ENCODE data around the gene GJB5.
"Not testable (repeated sequence)": the region's sequence is repeated elsewhere in the genome, so short reads cannot be mapped to it uniquely, and the experiment has no call there.

The GJB5 gene

DNA sequence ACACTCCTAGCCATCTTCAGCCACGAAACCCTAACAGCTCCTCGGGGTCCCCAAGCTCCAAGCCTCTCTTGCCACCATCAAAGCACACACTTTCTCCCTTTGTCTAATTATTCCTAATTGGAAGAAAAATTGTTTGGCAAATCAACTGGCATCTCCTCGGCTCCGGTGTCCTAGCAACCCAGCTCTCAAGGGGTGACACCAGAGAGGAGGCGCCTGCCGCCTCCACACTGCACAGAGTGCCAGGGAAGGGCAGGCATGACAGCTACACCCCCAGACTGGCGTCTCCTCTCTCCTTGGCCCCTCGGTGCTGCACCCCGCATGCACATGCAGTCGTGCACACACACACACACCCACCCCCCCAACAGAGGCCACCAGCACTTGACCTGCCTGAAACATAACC, 18.2 kb upstream of the GJB5 start:
- no peaks in the 10 kb centered on the region for H3K36me3 Mint-ChIP-seq (ENCODE audit: low read depth)
- H3K4me3 Mint-ChIP-seq = no peak overlapping the region
- H3K4me1 Mint-ChIP-seq (ENCODE audit: low read depth) = no peaks in the 10 kb centered on the region
- H3K9me3 Mint-ChIP-seq = no peaks in the 10 kb centered on the region
- H3K27ac Mint-ChIP-seq = no peak overlapping the region
- peaks cover 8% of the 10 kb centered on the region for H3K27me3 Mint-ChIP-seq (ENCODE audit: low read depth)

GRCh38 chr1:34737236-34737635, 17.6 kb upstream of the GJB5 start:
- not testable (repeated sequence) for H3K9me3 Mint-ChIP-seq; H3K27me3 Mint-ChIP-seq (ENCODE audit: low read depth); H3K4me3 Mint-ChIP-seq; H3K27ac Mint-ChIP-seq; H3K4me1 Mint-ChIP-seq (ENCODE audit: low read depth); H3K36me3 Mint-ChIP-seq (ENCODE audit: low read depth)

- no peaks in the 10 kb centered on the region for H3K36me3 Mint-ChIP-seq (ENCODE audit: low read depth)
- H3K27ac Mint-ChIP-seq = no peak overlapping the region
- no peaks in the 10 kb centered on the region for H3K4me1 Mint-ChIP-seq (ENCODE audit: low read depth)
- H3K9me3 Mint-ChIP-seq = no peaks in the 10 kb centered on the region
- no peak overlapping the region for H3K4me3 Mint-ChIP-seq
- H3K27me3 Mint-ChIP-seq (ENCODE audit: low read depth) = peaks cover 5% of the 10 kb centered on the region
Observed at GRCh38 chr1:34739613-34740012, 15.2 kb upstream of the GJB5 start.

DNA sequence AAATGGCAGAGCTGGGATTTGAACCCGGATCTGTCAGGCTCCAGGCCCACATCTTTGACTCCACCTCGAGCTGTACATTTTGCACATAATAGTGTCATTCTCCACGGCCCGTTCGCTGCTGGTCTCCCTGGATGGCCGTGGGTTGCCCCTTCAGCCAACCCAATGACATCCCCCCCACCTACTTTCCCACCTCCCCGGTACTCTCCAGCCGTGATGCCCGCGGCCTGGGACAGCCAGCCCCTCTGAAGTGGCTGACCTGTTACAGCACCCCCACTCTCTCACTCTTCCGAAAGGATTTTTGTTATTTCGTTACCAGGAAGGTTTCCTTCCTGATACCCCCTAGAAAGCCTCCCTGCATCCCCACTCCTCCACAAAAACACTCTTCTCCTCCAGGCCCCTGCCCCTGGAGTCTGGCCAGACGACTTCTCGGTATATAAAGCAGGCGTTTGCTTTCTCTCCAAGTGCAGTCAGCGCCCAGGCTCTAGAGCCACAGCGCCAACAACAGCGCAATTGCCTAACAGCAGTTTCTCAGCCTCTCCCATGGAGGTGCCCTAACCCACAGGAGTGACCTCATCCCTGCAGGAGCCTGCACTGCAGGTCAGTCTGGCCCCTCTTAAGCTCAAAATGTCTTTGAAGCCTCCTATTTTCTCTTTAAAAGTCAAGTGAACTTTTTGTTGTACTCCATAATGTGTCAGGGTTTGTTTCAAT, 14.5 kb upstream of the GJB5 start:
- H3K4me3 Mint-ChIP-seq = no peak overlapping the region
- no peak overlapping the region for H3K27ac Mint-ChIP-seq
- no peaks in the 10 kb centered on the region for H3K4me1 Mint-ChIP-seq (ENCODE audit: low read depth)
- no peaks in the 10 kb centered on the region for H3K36me3 Mint-ChIP-seq (ENCODE audit: low read depth)
- peaks cover 5% of the 10 kb centered on the region for H3K27me3 Mint-ChIP-seq (ENCODE audit: low read depth)
- no peaks in the 10 kb centered on the region for H3K9me3 Mint-ChIP-seq

DNA sequence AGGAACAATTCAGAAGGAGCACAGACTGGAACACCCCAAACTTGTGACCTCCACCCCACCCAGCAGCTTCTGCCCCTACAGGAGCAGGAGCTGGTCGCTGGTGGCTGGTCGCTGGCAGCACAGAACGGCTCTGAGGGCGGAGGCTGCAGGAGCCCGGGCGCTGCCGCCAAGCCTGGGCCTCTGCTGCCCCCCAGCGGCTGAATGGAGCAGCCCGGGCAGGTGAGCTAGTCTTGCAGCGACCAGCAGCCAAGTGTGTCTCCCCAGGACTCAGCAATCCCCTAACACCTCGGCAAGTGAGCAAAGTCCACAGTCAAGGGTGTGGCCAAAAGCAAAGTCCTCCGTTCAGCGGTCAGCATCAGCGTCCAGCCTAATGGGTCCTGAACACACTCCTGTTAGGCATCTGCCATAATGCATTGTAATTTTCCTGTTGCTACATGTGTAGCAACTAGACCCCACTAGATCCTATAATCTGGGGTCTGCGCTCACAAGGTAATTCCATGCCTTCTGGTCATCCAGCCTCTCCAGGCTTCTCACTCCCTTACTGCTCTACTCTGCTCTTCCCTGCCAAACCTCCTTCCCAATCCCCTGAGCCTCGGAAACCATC, 12.1 kb upstream of the GJB5 start:
- H3K36me3 Mint-ChIP-seq (ENCODE audit: low read depth) = no peaks in the 10 kb centered on the region
- no peak overlapping the region for H3K27ac Mint-ChIP-seq
- no peaks in the 10 kb centered on the region for H3K9me3 Mint-ChIP-seq
- H3K27me3 Mint-ChIP-seq (ENCODE audit: low read depth) = peaks cover 5% of the 10 kb centered on the region
- no peaks in the 10 kb centered on the region for H3K4me1 Mint-ChIP-seq (ENCODE audit: low read depth)
- H3K4me3 Mint-ChIP-seq = no peak overlapping the region

DNA sequence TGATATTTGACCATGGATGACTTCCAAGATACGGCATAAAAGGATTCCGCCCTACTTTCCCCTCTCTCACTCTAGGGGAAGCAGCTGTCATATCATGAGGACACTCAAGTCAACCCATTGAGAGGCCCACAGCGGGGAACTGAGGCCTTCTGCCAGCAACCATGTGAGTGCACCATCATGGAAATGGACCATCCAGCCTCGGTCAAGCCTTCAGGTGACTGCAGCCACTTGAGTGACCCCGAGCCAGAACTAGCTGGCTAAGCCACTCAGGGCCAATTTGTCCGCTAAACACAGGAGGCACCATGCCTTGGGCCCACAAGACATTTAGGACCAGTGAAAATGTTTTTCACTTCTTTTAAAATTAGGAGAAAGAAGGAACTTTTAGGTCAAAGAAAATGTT, 11.1 kb upstream of the GJB5 start:
- H3K36me3 Mint-ChIP-seq (ENCODE audit: low read depth) = no peaks in the 10 kb centered on the region
- H3K27ac Mint-ChIP-seq = no peak overlapping the region
- peaks cover 6% of the 10 kb centered on the region for H3K27me3 Mint-ChIP-seq (ENCODE audit: low read depth)
- no peak overlapping the region for H3K4me3 Mint-ChIP-seq
- H3K9me3 Mint-ChIP-seq = no peaks in the 10 kb centered on the region
- H3K4me1 Mint-ChIP-seq (ENCODE audit: low read depth) = no peaks in the 10 kb centered on the region

- Mint-ChIP-seq H3K9me3 (no peaks in the 10 kb centered on the region), H3K4me1 (ENCODE audit: low read depth) (no peaks in the 10 kb centered on the region), H3K36me3 (ENCODE audit: low read depth) (no peaks in the 10 kb centered on the region), H3K27me3 (ENCODE audit: low read depth) (peaks cover 7% of the 10 kb centered on the region), H3K4me3 (no peak overlapping the region), H3K27ac (no peak overlapping the region)
Observed at GRCh38 chr1:34744851-34745250, 10.0 kb upstream of the GJB5 start.

GRCh38 chr1:34745666-34746065, 9.2 kb upstream of the GJB5 start:
- H3K4me3 Mint-ChIP-seq = no peak overlapping the region
- H3K27ac Mint-ChIP-seq = no peak overlapping the region
- no peaks in the 10 kb centered on the region for H3K36me3 Mint-ChIP-seq (ENCODE audit: low read depth)
- peaks cover 3% of the 10 kb centered on the region for H3K27me3 Mint-ChIP-seq (ENCODE audit: low read depth)
- H3K9me3 Mint-ChIP-seq = no peaks in the 10 kb centered on the region
- no peaks in the 10 kb centered on the region for H3K4me1 Mint-ChIP-seq (ENCODE audit: low read depth)

DNA sequence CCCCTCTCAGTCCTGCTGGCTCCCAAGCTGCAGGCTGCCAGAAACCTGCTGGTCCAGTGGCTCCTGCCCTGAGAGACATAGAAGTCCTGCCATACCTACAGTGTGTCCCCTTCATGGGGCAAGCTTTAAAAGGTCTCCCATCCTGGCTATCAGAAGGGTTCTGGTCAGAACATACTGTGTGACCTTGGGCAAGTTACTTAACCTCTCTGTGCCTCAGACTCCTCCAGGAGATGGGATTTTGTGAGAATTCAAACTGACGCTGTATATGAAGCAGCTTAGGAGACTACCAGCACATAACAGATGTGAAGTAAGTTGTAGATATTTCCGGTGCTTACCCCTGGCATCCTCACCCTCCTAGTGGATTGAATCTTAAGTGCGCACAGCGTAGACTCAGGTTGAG, 8.7 kb upstream of the GJB5 start:
- Mint-ChIP-seq H3K27ac (no peak overlapping the region), H3K4me1 (ENCODE audit: low read depth) (no peaks in the 10 kb centered on the region), H3K4me3 (no peak overlapping the region), H3K36me3 (ENCODE audit: low read depth) (no peaks in the 10 kb centered on the region), H3K9me3 (no peaks in the 10 kb centered on the region), H3K27me3 (ENCODE audit: low read depth) (peaks cover 3% of the 10 kb centered on the region)

- Mint-ChIP-seq H3K27ac (no peak overlapping the region), H3K4me1 (ENCODE audit: low read depth) (no peaks in the 10 kb centered on the region), H3K4me3 (no peak overlapping the region), H3K27me3 (ENCODE audit: low read depth) (peaks cover 3% of the 10 kb centered on the region), H3K9me3 (no peaks in the 10 kb centered on the region), H3K36me3 (ENCODE audit: low read depth) (no peaks in the 10 kb centered on the region)
Observed at GRCh38 chr1:34746785-34747637, 7.8 kb upstream of the GJB5 start.

DNA sequence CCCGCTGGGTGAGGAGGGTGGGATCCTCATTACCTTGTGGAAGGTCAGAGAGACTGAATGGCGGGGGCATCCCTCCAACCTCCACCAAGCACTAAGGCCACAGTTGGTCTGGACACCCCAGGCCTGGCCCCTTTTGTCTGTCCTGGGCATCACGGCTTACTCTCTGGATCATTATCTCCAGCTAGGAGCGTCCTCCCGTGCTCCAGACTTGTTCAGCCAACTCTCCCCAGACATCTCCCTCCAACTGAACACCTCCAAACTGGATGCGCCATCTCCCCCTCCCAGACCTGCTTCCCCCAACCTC, 7.3 kb upstream of the GJB5 start:
- no peaks in the 10 kb centered on the region for H3K4me1 Mint-ChIP-seq (ENCODE audit: low read depth)
- peaks cover 3% of the 10 kb centered on the region for H3K27me3 Mint-ChIP-seq (ENCODE audit: low read depth)
- H3K9me3 Mint-ChIP-seq = no peaks in the 10 kb centered on the region
- no peaks in the 10 kb centered on the region for H3K36me3 Mint-ChIP-seq (ENCODE audit: low read depth)
- H3K4me3 Mint-ChIP-seq = no peak overlapping the region
- no peak overlapping the region for H3K27ac Mint-ChIP-seq

DNA sequence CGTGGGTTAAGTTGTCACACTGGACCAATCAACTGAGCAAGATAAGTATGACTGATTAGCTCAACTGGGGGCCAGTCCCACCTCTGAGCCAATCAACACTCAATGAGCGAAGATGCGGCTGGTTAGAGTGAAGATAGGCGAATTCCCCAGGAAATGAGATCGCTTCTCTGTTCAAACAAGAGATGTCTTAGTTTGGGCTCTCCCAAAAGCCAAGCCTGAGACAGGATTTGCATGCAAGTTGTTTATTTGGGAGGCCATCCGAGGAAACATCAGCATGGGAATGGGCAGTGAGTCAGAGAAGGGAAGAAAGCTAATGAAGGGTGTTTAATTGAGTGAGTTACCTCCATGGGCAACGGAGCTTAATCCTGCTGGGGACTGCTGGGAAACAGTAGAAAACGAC, 4.9 kb upstream of the GJB5 start:
- Mint-ChIP-seq H3K27me3 (ENCODE audit: low read depth) (peaks cover 3% of the 10 kb centered on the region), H3K36me3 (ENCODE audit: low read depth) (no peaks in the 10 kb centered on the region), H3K27ac (no peak overlapping the region), H3K9me3 (no peaks in the 10 kb centered on the region), H3K4me1 (ENCODE audit: low read depth) (no peaks in the 10 kb centered on the region), H3K4me3 (no peak overlapping the region)

GRCh38 chr1:34750610-34751009, 4.2 kb upstream of the GJB5 start:
- Mint-ChIP-seq H3K4me3 (no peak overlapping the region), H3K36me3 (ENCODE audit: low read depth) (no peaks in the 10 kb centered on the region), H3K9me3 (no peaks in the 10 kb centered on the region), H3K4me1 (ENCODE audit: low read depth) (no peaks in the 10 kb centered on the region), H3K27ac (no peak overlapping the region), H3K27me3 (ENCODE audit: low read depth) (peaks cover 3% of the 10 kb centered on the region)

- peaks cover 3% of the 10 kb centered on the region for H3K27me3 Mint-ChIP-seq (ENCODE audit: low read depth)
- H3K27ac Mint-ChIP-seq = no peak overlapping the region
- no peaks in the 10 kb centered on the region for H3K36me3 Mint-ChIP-seq (ENCODE audit: low read depth)
- H3K4me1 Mint-ChIP-seq (ENCODE audit: low read depth) = no peaks in the 10 kb centered on the region
- H3K4me3 Mint-ChIP-seq = no peak overlapping the region
- H3K9me3 Mint-ChIP-seq = no peaks in the 10 kb centered on the region
Observed at GRCh38 chr1:34753163-34753562, 1.7 kb upstream of the GJB5 start.

DNA sequence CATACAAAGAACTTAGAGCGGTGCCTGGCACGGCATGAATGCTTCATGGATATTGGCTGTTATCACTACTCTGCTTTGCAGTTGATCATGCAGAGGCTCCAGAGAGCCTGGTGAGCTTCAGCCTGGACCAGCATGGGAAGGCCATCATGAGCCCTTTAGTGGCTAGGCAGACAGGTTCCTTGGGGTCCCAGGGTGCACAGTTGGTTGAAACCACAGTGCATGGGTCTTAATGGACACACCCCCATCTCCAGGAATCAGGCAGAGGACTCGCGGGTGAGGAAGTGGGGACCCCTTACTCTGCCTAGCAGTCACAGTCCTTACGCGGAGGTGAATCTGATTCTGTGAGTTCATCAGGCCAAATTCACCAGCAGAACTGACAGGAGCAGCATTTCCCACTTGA, 1.1 kb downstream of the GJB5 start:
- no peaks in the 10 kb centered on the region for H3K27me3 Mint-ChIP-seq (ENCODE audit: low read depth)
- H3K4me1 Mint-ChIP-seq (ENCODE audit: low read depth) = no peaks in the 10 kb centered on the region
- H3K4me3 Mint-ChIP-seq = no peak overlapping the region
- no peaks in the 10 kb centered on the region for H3K36me3 Mint-ChIP-seq (ENCODE audit: low read depth)
- H3K27ac Mint-ChIP-seq = no peak overlapping the region
- H3K9me3 Mint-ChIP-seq = no peaks in the 10 kb centered on the region

All from T-helper 1 cell treated with Interleukin-12 subunit alpha and Interleukin-12 subunit beta and Interleukin-4 antibody, amounts not matched to agents 30 μg/mL and 1 μg/mL, for 36 hours (primary cell).